Stimulated activated CD8-positive, alpha-beta memory T cell treated with anti-CD3 and anti-CD28 coated beads, Interleukin-7, amount 100 ng/mL, for 1 hour (primary cell): Measurements from ENCODE around the gene KRTAP15-1.

Experiments
- DNase-seq, 2 donors: peaks; one replicate each; pipeline ENCODE4 v3.0.0-alpha.2; 2020; ENCODE audit warnings: low read depth in 2 of 2

Gene KRTAP15-1

DNA sequence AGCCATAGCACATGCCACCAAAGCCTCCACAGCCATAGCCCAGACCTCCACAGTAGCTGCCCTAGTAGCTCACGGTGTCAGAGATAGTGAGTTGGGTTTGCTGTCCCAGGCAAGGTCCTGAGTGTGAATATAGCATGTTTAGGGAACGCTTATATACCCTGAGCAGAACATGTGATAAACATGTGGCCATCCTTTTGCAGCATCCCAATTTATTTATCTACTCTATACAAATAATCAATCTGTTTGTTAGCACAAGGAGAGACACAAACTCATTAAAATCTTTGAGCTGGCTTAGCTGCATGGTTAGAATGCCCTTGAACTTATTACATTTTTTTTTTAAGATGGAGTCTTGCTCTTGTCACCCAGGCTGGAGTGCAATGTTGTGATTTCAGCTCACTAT, 47.3 kb downstream of the KRTAP15-1 start, which contains the start of gene KRTAP19-2:
KRTAP19-2 (minus strand) TSS at position 101 of the 400 bp plus-strand sequence; CDS start at position 13, 88 bp downstream.
- no peak for DNase-seq
